B cell (primary cell): ENCODE results near the gene TCF7L1. TPM values are rescaled to one million over a fixed set of nuclear protein-coding genes. Genes with fewer than 3 reads are reported as not detected.

Experiments
- ATAC-seq: fragments of 200-7000 bp; cut with Tn5 transposase; one replicate; pipeline ENCODE4 v1.10.0; 2021; ENCODE audit warnings: low read depth, mild to moderate bottlenecking, moderate number of reproducible peaks, moderate library complexity
- CTCF ChIA-PET: fragments of 350-600 bp; sonication (Branson Sonifier 250); formaldehyde crosslinking; loops from one replicate; lab custom pipeline; 2021; ENCODE audit warnings: antibody characterized with exemption, inconsistent platforms; lab: Charles Lee
- POLR2A ChIA-PET: fragments of 350-600 bp; sonication (Branson Sonifier 250); formaldehyde crosslinking; loops from one replicate; lab custom pipeline; 2021; ENCODE audit warnings: antibody characterized with exemption; lab: Charles Lee
- DNase-seq: peaks from one replicate; pipeline ENCODE4 v3.0.0; 2013
- H2AFZ ChIP-seq: 2 replicates; pipeline ENCODE4 v1.6.1; 2012; ENCODE audit warnings: mild to moderate bottlenecking, low read depth, low read length; ENCODE audit not compliant: insufficient read depth, poor library complexity, severe bottlenecking
- H3K27ac ChIP-seq, 2 donors: 1 replicate in 1 of 2; 2 replicates in 1 of 2; pipeline ENCODE4 v1.5.1; 2012 to 2013; ENCODE audit warnings: low read length in 2 of 2, mild to moderate bottlenecking in 2 of 2, moderate library complexity in 1 of 2
- H3K27me3 ChIP-seq, 4 experiments: fragments of 200-600 bp in 1 of 4; sonication (generic) in 1 of 4; replicated peaks in 1 of 4; 1 replicate in 2 of 4; 2 replicates in 2 of 4; pipeline versions ENCODE4 v1.6.1 to v1.7.0; 2013 to 2016; ENCODE audit warnings: low read length in 3 of 4, mild to moderate bottlenecking in 2 of 4, mixed read lengths in 1 of 4, moderate library complexity in 1 of 4; ENCODE audit not compliant: insufficient read depth in 4 of 4, control insufficient read depth in 3 of 4; ENCODE audit errors: control extremely low read depth in 1 of 4
- H3K36me3 ChIP-seq, 2 experiments: replicated peaks in 1 of 2; 1 replicate in 1 of 2; 2 replicates in 1 of 2; pipeline versions ENCODE4 v1.6.1 to v1.7.1; 2013; ENCODE audit warnings: low read length in 1 of 2; ENCODE audit not compliant: insufficient read depth in 2 of 2, control insufficient read depth in 1 of 2; ENCODE audit errors: control extremely low read depth in 1 of 2, extremely low read depth in 1 of 2
- H3K4me1 ChIP-seq, 2 donors: fragments of 200-600 bp in 1 of 2; sonication (generic) in 1 of 2; 1 replicate in 1 of 2; 2 replicates in 1 of 2; pipeline versions ENCODE4 v1.5.1 to v1.6.1; 2013 to 2017; ENCODE audit warnings: low read length in 2 of 2; ENCODE audit not compliant: control insufficient read depth in 2 of 2, insufficient read depth in 2 of 2
- H3K4me2 ChIP-seq: replicated peaks from 2 replicates; pipeline ENCODE3; 2012; ENCODE audit warnings: mild to moderate bottlenecking, low read depth, low read length; ENCODE audit not compliant: poor library complexity, severe bottlenecking
- H3K4me3 ChIP-seq, 5 experiments: fragments of 200-600 bp in 1 of 5; sonication (generic) in 1 of 5; 1 replicate in 3 of 5; 2 replicates in 2 of 5; pipeline versions ENCODE4 v1.5.1 to v1.7.0; 2011 to 2016; ENCODE audit warnings: low read length in 4 of 5, mild to moderate bottlenecking in 4 of 5, low read depth in 2 of 5, control low read depth in 1 of 5, moderate library complexity in 1 of 5; ENCODE audit not compliant: insufficient read depth in 1 of 5; ENCODE audit errors: control extremely low read depth in 1 of 5, extremely low read depth in 1 of 5
- H3K79me2 ChIP-seq: fragments of 200-600 bp; sonication (generic); one replicate; pipeline ENCODE4 v1.6.0; 2016; ENCODE audit warnings: low read length; ENCODE audit not compliant: control insufficient read depth, insufficient read depth
- H3K9ac ChIP-seq: fragments of 200-600 bp; sonication (generic); 2 replicates; pipeline ENCODE4 v1.6.1; 2017; ENCODE audit warnings: mild to moderate bottlenecking, low read length, moderate library complexity
- H3K9me3 ChIP-seq, 3 donors: one replicate each; pipeline versions ENCODE4 v1.6.1 to v1.7.1; 2013; ENCODE audit warnings: low read length in 2 of 3; ENCODE audit not compliant: control insufficient read depth in 2 of 3, insufficient read depth in 1 of 3; ENCODE audit errors: control extremely low read depth in 1 of 3
- H4K20me1 ChIP-seq: 2 replicates; pipeline ENCODE4 v1.6.0; 2012; ENCODE audit warnings: mild to moderate bottlenecking, low read length; ENCODE audit not compliant: insufficient read depth, control insufficient read depth, poor library complexity, severe bottlenecking
- H3K27ac Mint-ChIP-seq: one replicate; pipeline ENCODE4 v1.8.0; 2021; ENCODE audit warnings: mixed read lengths
- H3K27me3 Mint-ChIP-seq: one replicate; pipeline ENCODE4 v1.8.0; 2021; ENCODE audit warnings: mixed read lengths
- H3K4me1 Mint-ChIP-seq: one replicate; pipeline ENCODE4 v1.8.0; 2021; ENCODE audit warnings: mixed read lengths
- H3K4me3 Mint-ChIP-seq: one replicate; pipeline ENCODE4 v1.8.0; 2021; ENCODE audit warnings: mixed read lengths
- H3K9me3 Mint-ChIP-seq: one replicate; pipeline ENCODE4 v1.8.0; 2022; ENCODE audit warnings: mixed read lengths; ENCODE audit not compliant: insufficient read depth
- EZH2 ChIP-seq: IDR thresholded peaks from 2 replicates; pipeline ENCODE4 v1.6.1; 2012; ENCODE audit warnings: borderline replicate concordance, low read depth, mild to moderate bottlenecking, moderate library complexity, low read length; ENCODE audit not compliant: insufficient read depth, poor library complexity, severe bottlenecking
- WGBS: methylation state at CpG from one replicate; pipeline ENCODE4 v1.1.5; 2013; ENCODE audit warnings: missing lambda C conversion rate; ENCODE audit not compliant: insufficient coverage; 5-methylcytosine and 5-hydroxymethylcytosine counted together
- intact Hi-C: fragments of 100-400 bp; cut with micrococcal nuclease; formaldehyde crosslinking; loops from one replicate; pipeline ENCODE4 v1.10.0; 2022
- polyA plus RNA-seq: library from polyadenylated mRNA; depleted of rRNA; stranded (reverse); fragments of >200 nt; gene quantifications from 2 replicates; pipeline ENCODE4 v1.2.3, GENCODE V29; 2012
- total RNA-seq, 2 donors: library from RNA; stranded (reverse); fragments of 120-200 nt in 1 of 2; gene quantifications; 1 replicate in 1 of 2; 2 replicates in 1 of 2; pipeline versions ENCODE4 v1.2.3 to v1.2.4, GENCODE V29; 2013 to 2022
- TF ChIP-seq, protein P1 (sequence below): fragments of 200-600 bp; IDR thresholded peaks from one replicate; pipeline ENCODE4 v1.8.0; 2022; ENCODE audit warnings: antibody characterized with exemption, mild to moderate bottlenecking

The TCF7L1 gene
- total and polyA plus RNA-seq, 2 donors (not counting 1 experiment from before 2014, with no cell fraction given): 0.67 to 0.81 TPM

DNA sequence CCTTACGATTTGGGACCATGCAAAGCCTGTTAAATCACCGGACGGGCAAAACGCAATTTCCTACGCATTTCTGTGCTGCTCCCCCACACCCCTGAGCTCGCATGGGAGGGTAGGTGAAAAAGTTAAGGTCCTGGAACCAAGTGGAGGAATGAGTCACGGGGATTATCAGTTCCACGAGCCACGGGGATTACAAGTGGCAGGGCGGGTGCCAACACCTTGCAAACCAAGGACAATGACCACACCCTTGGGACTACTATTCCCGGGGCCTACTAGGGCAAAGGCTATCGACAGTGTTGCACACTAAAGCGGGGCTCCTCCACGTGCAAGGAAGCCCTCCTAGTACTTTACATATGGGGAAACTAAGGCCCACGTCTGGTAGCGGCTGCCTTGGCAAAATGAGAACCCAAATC, 220.7 kb downstream of the TCF7L1 start:
- ChIA-PET POLR2A (interaction anchor here (0.6 to 2.4 kb wide), 8 partner anchors 27 to 185 kb away, joined by 4 to 25 read pairs (median 6); partner anchors contain the start of genes CAPG, MAT2A, SH2D6 and TGOLN2), CTCF (interaction anchor here (1.2 to 1.8 kb wide), 3 partner anchors 198 to 378 kb away, joined by 3 to 5 read pairs (median 4); no protein-coding TSS in a partner anchor)
- Histone ChIP-seq H3K27ac (peak overlapping the region; percentile 45 to 95), H3K4me1 (peaks cover 19 to 26% of the 10 kb centered on the region in 2 donors), H2AFZ (peak overlapping the region; percentile 100), H3K9ac (peak overlapping the region; percentile 100), H3K79me2 (peaks cover 57% of the 10 kb centered on the region), H3K9me3 (no peaks in the 10 kb centered on the region), H3K4me2 (peak overlapping the region; percentile 97), H4K20me1 (no peaks in the 10 kb centered on the region), H3K27me3 (no peaks in the 10 kb centered on the region), H3K4me3 (peak overlapping the region; percentile 0 to 100 (median 85)), H3K36me3 (peaks cover 0 to 25% of the 10 kb centered on the region in 2 experiments)
- DNase-seq: no peak
- peak overlapping the region; percentile 95 for H3K4me3 Mint-ChIP-seq
- intact Hi-C loops: loop anchor here (1.0 to 5.0 kb wide), 7 partner anchors 26 to 263 kb away; partner anchors contain the start of genes CAPG, GGCX, MAT2A and USP39
- no peaks in the 10 kb centered on the region for H3K27me3 Mint-ChIP-seq
- peak overlapping the region; percentile 95 for H3K27ac Mint-ChIP-seq
- H3K9me3 Mint-ChIP-seq: no peaks in the 10 kb centered on the region
- no peak for TF ChIP-seq EZH2
- TF ChIP-seq, protein P1, sequence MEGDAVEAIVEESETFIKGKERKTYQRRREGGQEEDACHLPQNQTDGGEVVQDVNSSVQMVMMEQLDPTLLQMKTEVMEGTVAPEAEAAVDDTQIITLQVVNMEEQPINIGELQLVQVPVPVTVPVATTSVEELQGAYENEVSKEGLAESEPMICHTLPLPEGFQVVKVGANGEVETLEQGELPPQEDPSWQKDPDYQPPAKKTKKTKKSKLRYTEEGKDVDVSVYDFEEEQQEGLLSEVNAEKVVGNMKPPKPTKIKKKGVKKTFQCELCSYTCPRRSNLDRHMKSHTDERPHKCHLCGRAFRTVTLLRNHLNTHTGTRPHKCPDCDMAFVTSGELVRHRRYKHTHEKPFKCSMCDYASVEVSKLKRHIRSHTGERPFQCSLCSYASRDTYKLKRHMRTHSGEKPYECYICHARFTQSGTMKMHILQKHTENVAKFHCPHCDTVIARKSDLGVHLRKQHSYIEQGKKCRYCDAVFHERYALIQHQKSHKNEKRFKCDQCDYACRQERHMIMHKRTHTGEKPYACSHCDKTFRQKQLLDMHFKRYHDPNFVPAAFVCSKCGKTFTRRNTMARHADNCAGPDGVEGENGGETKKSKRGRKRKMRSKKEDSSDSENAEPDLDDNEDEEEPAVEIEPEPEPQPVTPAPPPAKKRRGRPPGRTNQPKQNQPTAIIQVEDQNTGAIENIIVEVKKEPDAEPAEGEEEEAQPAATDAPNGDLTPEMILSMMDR: no peak
- H3K4me1 Mint-ChIP-seq: peaks cover 38% of the 10 kb centered on the region
- ATAC-seq: no peak
- 41% methylated on average over 12 of the region's 16 CpGs for WGBS
